ENCODE measurements around the gene AJAP1. TPM values are rescaled to one million over a fixed set of nuclear protein-coding genes. Genes with fewer than 3 reads are reported as not detected.

Gene AJAP1
- total RNA-seq, 4 donors from 2014 or later = 0.30 to 4.0 (median 1.0) TPM

GRCh38 chr1:4691766-4692405, 37.5 kb downstream of the AJAP1 start:
- DNase-seq = no peak
- Histone ChIP-seq H3K4me3 (no peak overlapping the region), H3K4me1 (no peaks in the 10 kb centered on the region), H3K36me3 (no peaks in the 10 kb centered on the region), H3K27me3 (peaks cover 0 to 5% (median 0%) of the 10 kb centered on the region in 4 donors), H3K9me3 (no peaks in the 10 kb centered on the region), H3K27ac (no peak overlapping the region)
- 74 to 84% methylated on average over 11 to 19 of the region's 26 CpGs for WGBS, 2 donors
- intact Hi-C loops (cut with DNase I) = no loop called here
- TF ChIP-seq CTCF (IDR thresholded peaks at IDR 0.05) (no peak), POLR2A (IDR thresholded peaks at IDR 0.05) (no peak)

- Histone ChIP-seq H3K4me1 (no peaks in the 10 kb centered on the region), H3K27me3 (peaks cover 0 to 5% (median 0%) of the 10 kb centered on the region in 4 donors), H3K36me3 (no peaks in the 10 kb centered on the region), H3K27ac (no peak overlapping the region), H3K9me3 (no peaks in the 10 kb centered on the region), H3K4me3 (no peak overlapping the region)
- TF ChIP-seq CTCF (IDR thresholded peaks at IDR 0.05) (no peak), POLR2A (IDR thresholded peaks at IDR 0.05) (no peak)
- intact Hi-C loops (cut with DNase I) = no loop called here
- 65 to 74% methylated on average over 4 to 6 of the region's 6 CpGs for WGBS, 2 donors
- no peak for DNase-seq
Measured at GRCh38 chr1:4692437-4692836, 38.0 kb downstream of the AJAP1 start.

GRCh38 chr1:4693331-4693730, 38.9 kb downstream of the AJAP1 start:
- intact Hi-C loops (cut with DNase I) = no loop called here
- no peaks in the 10 kb centered on the region for H3K36me3 ChIP-seq
- TF ChIP-seq CTCF (IDR thresholded peaks at IDR 0.05) (no peak), POLR2A (IDR thresholded peaks at IDR 0.05) (no peak)
- WGBS, 2 donors = 35 to 39% methylated on average over 4 of the region's 6 CpGs
- H3K4me3 ChIP-seq = no peak overlapping the region
- H3K9me3 ChIP-seq = no peaks in the 10 kb centered on the region
- H3K4me1 ChIP-seq = no peaks in the 10 kb centered on the region
- H3K27ac ChIP-seq = no peak overlapping the region
- H3K27me3 ChIP-seq = peaks cover 0 to 5% (median 0%) of the 10 kb centered on the region in 4 donors
- no peak for DNase-seq

DNA sequence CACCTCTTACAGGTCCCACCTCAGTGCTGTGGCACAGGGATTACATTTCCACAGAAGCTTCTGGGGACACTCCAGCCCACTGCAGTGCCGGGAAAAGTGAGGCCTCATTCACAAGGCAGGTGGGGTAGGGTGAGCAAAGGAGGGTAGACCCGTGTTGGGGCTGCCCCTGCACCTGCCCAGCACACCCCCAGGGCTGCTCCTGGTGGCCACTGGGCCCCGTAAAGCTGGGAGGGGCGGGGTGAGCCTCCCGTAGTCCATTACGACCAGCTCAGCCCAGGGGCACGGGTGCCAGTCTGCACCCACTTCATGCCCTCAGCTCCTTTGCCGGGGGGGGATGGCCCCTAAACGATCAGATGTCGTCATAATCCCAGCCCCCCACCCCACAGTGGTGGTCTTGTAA, 39.5 kb downstream of the AJAP1 start:
- Histone ChIP-seq H3K27ac (no peak overlapping the region), H3K36me3 (no peaks in the 10 kb centered on the region), H3K4me1 (no peaks in the 10 kb centered on the region), H3K27me3 (peaks cover 0 to 5% (median 0%) of the 10 kb centered on the region in 4 donors), H3K9me3 (no peaks in the 10 kb centered on the region), H3K4me3 (no peak overlapping the region)
- WGBS, 2 donors = no CpG with 5 or more reads among the region's 10 CpGs
- TF ChIP-seq CTCF (IDR thresholded peaks at IDR 0.05) = no peak
- no peak for TF ChIP-seq POLR2A (IDR thresholded peaks at IDR 0.05)
- no peak for DNase-seq
- intact Hi-C loops (cut with DNase I) = no loop called here

DNA sequence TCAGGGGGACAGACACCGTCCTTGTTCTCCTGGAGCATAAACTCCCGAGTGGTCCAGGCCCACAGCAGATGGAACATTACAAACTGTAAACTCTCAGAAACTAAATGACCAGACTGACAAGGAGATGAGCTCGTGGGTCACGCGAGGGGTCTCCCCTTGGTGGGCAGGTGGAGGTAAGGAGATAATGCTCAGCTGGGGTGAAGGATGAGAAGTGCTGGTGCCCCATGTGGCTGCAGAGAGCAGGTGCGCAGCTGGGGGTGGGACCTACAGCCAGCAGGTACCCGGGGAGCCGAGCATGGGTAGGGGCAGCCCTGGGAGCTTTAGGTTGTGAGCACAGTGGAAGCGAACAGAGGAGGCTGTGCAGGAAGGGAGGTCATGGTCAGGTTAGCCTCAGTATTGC, 40.1 kb downstream of the AJAP1 start:
- TF ChIP-seq CTCF (IDR thresholded peaks at IDR 0.05) (no peak), POLR2A (IDR thresholded peaks at IDR 0.05) (no peak)
- H3K4me3 ChIP-seq = no peak overlapping the region
- no peaks in the 10 kb centered on the region for H3K9me3 ChIP-seq
- no peaks in the 10 kb centered on the region for H3K36me3 ChIP-seq
- H3K27ac ChIP-seq = no peak overlapping the region
- DNase-seq = no peak
- intact Hi-C loops (cut with DNase I) = no loop called here
- WGBS, 2 donors = 77% methylated on average over 8 to 9 of the region's 9 CpGs
- H3K27me3 ChIP-seq = peaks cover 0 to 5% (median 0%) of the 10 kb centered on the region in 4 donors
- H3K4me1 ChIP-seq = no peaks in the 10 kb centered on the region

Measured in esophagus squamous epithelium (tissue), 5 donors.